Skeletal muscle tissue (tissue), 4 donors: ENCODE results near the gene SLC2A9. TPM values are rescaled to one million over a fixed set of nuclear protein-coding genes. Genes with fewer than 3 reads are reported as not detected.

ENCODE experiments used
- H3K27ac ChIP-seq: one replicate; pipeline ENCODE4 v1.7.0; 2013; ENCODE audit warnings: mild to moderate bottlenecking, low read depth, low read length, inconsistent platforms
- H3K27me3 ChIP-seq, 3 donors: one replicate each; pipeline ENCODE4 v1.7.0; 2013; ENCODE audit warnings: low read length in 3 of 3; ENCODE audit not compliant: control insufficient read depth in 3 of 3, insufficient read depth in 3 of 3
- H3K36me3 ChIP-seq, 3 donors: one replicate each; pipeline ENCODE4 v1.7.0; 2013; ENCODE audit warnings: low read length in 3 of 3; ENCODE audit not compliant: control insufficient read depth in 3 of 3, insufficient read depth in 3 of 3
- H3K4me1 ChIP-seq, 3 donors: one replicate each; pipeline ENCODE4 v1.7.0; 2013; ENCODE audit warnings: low read length in 3 of 3, mild to moderate bottlenecking in 3 of 3; ENCODE audit not compliant: control insufficient read depth in 3 of 3, insufficient read depth in 3 of 3
- H3K4me3 ChIP-seq, 3 donors: one replicate each; pipeline ENCODE4 v1.7.0; 2013; ENCODE audit warnings: low read length in 3 of 3
- H3K9ac ChIP-seq, 3 donors: one replicate each; pipeline ENCODE4 v1.7.0; 2013; ENCODE audit warnings: low read length in 3 of 3, mild to moderate bottlenecking in 3 of 3, moderate library complexity in 2 of 3, low read depth in 1 of 3
- H3K9me3 ChIP-seq, 3 donors: one replicate each; pipeline ENCODE4 v1.7.0; 2013; ENCODE audit warnings: low read length in 3 of 3; ENCODE audit not compliant: control insufficient read depth in 3 of 3
- total RNA-seq: library from RNA; depleted of rRNA; stranded (reverse); fragments of >200 nt; gene quantifications from one replicate; pipeline ENCODE4 v1.2.3, GENCODE V29; 2014
- donor health status: Osteomylitis.

SLC2A9 gene
- total RNA-seq, 1 donor from 2014 or later = 1.0 TPM

- Histone ChIP-seq H3K9me3 (no peaks in the 10 kb centered on the region), H3K4me1 (peaks cover 28 to 38% (median 36%) of the 10 kb centered on the region in 3 donors), H3K27ac (no peak overlapping the region), H3K4me3 (no peak overlapping the region), H3K27me3 (no peaks in the 10 kb centered on the region), H3K36me3 (no peaks in the 10 kb centered on the region), H3K9ac (no peak overlapping the region)
These were observed 1.7 kb upstream of the SLC2A9 start for GRCh38 chr4:10023050-10023419.

- no peaks in the 10 kb centered on the region for H3K27me3 ChIP-seq
- H3K4me1 ChIP-seq = peaks cover 28 to 38% (median 36%) of the 10 kb centered on the region in 3 donors
- H3K9me3 ChIP-seq = no peaks in the 10 kb centered on the region
- H3K4me3 ChIP-seq = no peak overlapping the region
- no peak overlapping the region for H3K9ac ChIP-seq
- H3K36me3 ChIP-seq = no peaks in the 10 kb centered on the region
- H3K27ac ChIP-seq = no peak overlapping the region
These were observed 1.2 kb upstream of the SLC2A9 start for GRCh38 chr4:10022346-10023049.

- H3K27ac ChIP-seq = peak overlapping the region; percentile 64
- H3K4me1 ChIP-seq = peaks cover 28 to 38% (median 36%) of the 10 kb centered on the region in 3 donors
- no peak overlapping the region for H3K9ac ChIP-seq
- H3K36me3 ChIP-seq = no peaks in the 10 kb centered on the region
- H3K9me3 ChIP-seq = no peaks in the 10 kb centered on the region
- H3K27me3 ChIP-seq = no peaks in the 10 kb centered on the region
- no peak overlapping the region for H3K4me3 ChIP-seq
These were observed 341 bp upstream of the SLC2A9 start for GRCh38 chr4:10021653-10022023.

GRCh38 chr4:10020106-10020505 is 1.2 kb downstream of the SLC2A9 start:
- Histone ChIP-seq H3K4me3 (no peak overlapping the region), H3K9me3 (no peaks in the 10 kb centered on the region), H3K27me3 (no peaks in the 10 kb centered on the region), H3K4me1 (peaks cover 28 to 38% (median 36%) of the 10 kb centered on the region in 3 donors), H3K9ac (no peak overlapping the region), H3K36me3 (no peaks in the 10 kb centered on the region), H3K27ac (no peak overlapping the region)

GRCh38 chr4:10019521-10020051 is 1.7 kb downstream of the SLC2A9 start:
- Histone ChIP-seq H3K9me3 (no peaks in the 10 kb centered on the region), H3K27me3 (no peaks in the 10 kb centered on the region), H3K4me1 (peaks cover 25 to 39% (median 36%) of the 10 kb centered on the region in 3 donors), H3K9ac (peak overlapping the region; percentile 57 to 86 (median 81)), H3K27ac (peak overlapping the region; percentile 90), H3K4me3 (peak overlapping the region; percentile 75 to 83 (median 81)), H3K36me3 (no peaks in the 10 kb centered on the region)

- peaks cover 24 to 38% (median 33%) of the 10 kb centered on the region in 3 donors for H3K4me1 ChIP-seq
- no peaks in the 10 kb centered on the region for H3K27me3 ChIP-seq
- peak overlapping the region; percentile 57 to 86 (median 81) for H3K9ac ChIP-seq
- H3K27ac ChIP-seq = peak overlapping the region; percentile 90
- no peaks in the 10 kb centered on the region for H3K36me3 ChIP-seq
- H3K9me3 ChIP-seq = no peaks in the 10 kb centered on the region
- H3K4me3 ChIP-seq = peak overlapping the region; percentile 75 to 83 (median 81)
These were observed 2.4 kb downstream of the SLC2A9 start for GRCh38 chr4:10018818-10019461.

GRCh38 chr4:10017037-10017893 is 4.0 kb downstream of the SLC2A9 start:
- Histone ChIP-seq H3K36me3 (no peaks in the 10 kb centered on the region), H3K27ac (no peak overlapping the region), H3K4me3 (no peak overlapping the region), H3K4me1 (peaks cover 20 to 33% (median 30%) of the 10 kb centered on the region in 3 donors), H3K9ac (no peak overlapping the region), H3K27me3 (no peaks in the 10 kb centered on the region), H3K9me3 (no peaks in the 10 kb centered on the region)

GRCh38 chr4:10016169-10016568 is 5.1 kb downstream of the SLC2A9 start:
- H3K4me1 ChIP-seq = peaks cover 13 to 24% (median 22%) of the 10 kb centered on the region in 3 donors
- no peaks in the 10 kb centered on the region for H3K9me3 ChIP-seq
- H3K27me3 ChIP-seq = no peaks in the 10 kb centered on the region
- no peak overlapping the region for H3K27ac ChIP-seq
- H3K36me3 ChIP-seq = no peaks in the 10 kb centered on the region
- H3K9ac ChIP-seq = no peak overlapping the region
- no peak overlapping the region for H3K4me3 ChIP-seq

GRCh38 chr4:10015140-10015753 is 6.0 kb downstream of the SLC2A9 start:
- Histone ChIP-seq H3K36me3 (no peaks in the 10 kb centered on the region), H3K9me3 (no peaks in the 10 kb centered on the region)

More at GRCh38 chr4:10015140-10015753, 6.0 kb downstream of the SLC2A9 start:
- no peaks in the 10 kb centered on the region for H3K27me3 ChIP-seq
- H3K27ac ChIP-seq = no peak overlapping the region
- peaks cover 13 to 17% (median 15%) of the 10 kb centered on the region in 3 donors for H3K4me1 ChIP-seq
- H3K4me3 ChIP-seq = no peak overlapping the region
- H3K9ac ChIP-seq = no peak overlapping the region
